Muscle of leg (tissue), 16 donors: ENCODE results near the gene ADGRA1. TPM values are rescaled to one million over a fixed set of nuclear protein-coding genes. Genes with fewer than 3 reads are reported as not detected.

Experiments
- DNase-seq: peaks from one replicate; pipeline ENCODE4 v3.0.0; 2013
- H3K27ac ChIP-seq: one replicate; pipeline ENCODE4 v1.5.1; 2013; ENCODE audit warnings: mild to moderate bottlenecking, low read length, control low read depth
- H3K27me3 ChIP-seq: one replicate; pipeline ENCODE4 v1.6.1; 2013; ENCODE audit warnings: low read length; ENCODE audit not compliant: control insufficient read depth, insufficient read depth
- H3K36me3 ChIP-seq: one replicate; pipeline ENCODE4 v1.6.1; 2013; ENCODE audit warnings: low read length; ENCODE audit not compliant: control insufficient read depth, insufficient read depth
- H3K4me1 ChIP-seq: one replicate; pipeline ENCODE4 v1.6.1; 2013; ENCODE audit warnings: low read length; ENCODE audit not compliant: control insufficient read depth, insufficient read depth
- H3K4me3 ChIP-seq: one replicate; pipeline ENCODE4 v1.5.1; 2013; ENCODE audit warnings: low read length, control low read depth
- H3K9me3 ChIP-seq: replicated peaks from 2 replicates; pipeline ENCODE4 v1.6.1; 2013; ENCODE audit warnings: low read depth, low read length; ENCODE audit not compliant: control insufficient read depth
- WGBS: methylation state at CpG from one replicate; pipeline ENCODE4 v1.1.5; 2013; ENCODE audit warnings: missing lambda C conversion rate; ENCODE audit not compliant: insufficient coverage; 5-methylcytosine and 5-hydroxymethylcytosine counted together
- long read RNA-seq, 11 donors: transcript quantifications; one replicate each; lab custom pipeline, GENCODE V29; 2026
- polyA plus RNA-seq, 8 donors: library from polyadenylated mRNA; unstranded; fragments of 120-200 nt; gene quantifications; one replicate each; pipeline versions ENCODE4 v1.2.1 to v1.2.3, GENCODE V29; 2013; ENCODE audit warnings: inconsistent platforms in 1 of 8, low replicate concordance in 1 of 8; ENCODE audit not compliant: insufficient read length in 8 of 8, insufficient read depth in 1 of 8
- total RNA-seq: library from RNA; stranded (reverse); fragments of 120-200 nt; gene quantifications from one replicate; pipeline ENCODE4 v1.2.4, GENCODE V29; 2013

The ADGRA1 gene, protein sequence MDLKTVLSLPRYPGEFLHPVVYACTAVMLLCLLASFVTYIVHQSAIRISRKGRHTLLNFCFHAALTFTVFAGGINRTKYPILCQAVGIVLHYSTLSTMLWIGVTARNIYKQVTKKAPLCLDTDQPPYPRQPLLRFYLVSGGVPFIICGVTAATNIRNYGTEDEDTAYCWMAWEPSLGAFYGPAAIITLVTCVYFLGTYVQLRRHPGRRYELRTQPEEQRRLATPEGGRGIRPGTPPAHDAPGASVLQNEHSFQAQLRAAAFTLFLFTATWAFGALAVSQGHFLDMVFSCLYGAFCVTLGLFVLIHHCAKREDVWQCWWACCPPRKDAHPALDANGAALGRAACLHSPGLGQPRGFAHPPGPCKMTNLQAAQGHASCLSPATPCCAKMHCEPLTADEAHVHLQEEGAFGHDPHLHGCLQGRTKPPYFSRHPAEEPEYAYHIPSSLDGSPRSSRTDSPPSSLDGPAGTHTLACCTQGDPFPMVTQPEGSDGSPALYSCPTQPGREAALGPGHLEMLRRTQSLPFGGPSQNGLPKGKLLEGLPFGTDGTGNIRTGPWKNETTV
- total RNA-seq (0.80 TPM), polyA plus RNA-seq (1 to 10 TPM; 2.6 to 3.5 (median 3.1) TPM)
- long read RNA-seq, donor 1: 0 reads
- long read RNA-seq, donor 2: 0 reads
- long read RNA-seq, donor 3: 0 reads
- long read RNA-seq, donor 4, full-length matches to known transcripts: 1 of 1 reads
- long read RNA-seq, donor 4, partial matches to known transcripts: 0 of 1 reads
- long read RNA-seq, donor 4, other reads (novel, unspliced or antisense): 0 of 1 reads
- long read RNA-seq, donor 5, full-length matches to known transcripts: 1 of 1 reads
- long read RNA-seq, donor 5, partial matches to known transcripts: 0 of 1 reads
- long read RNA-seq, donor 5, other reads (novel, unspliced or antisense): 0 of 1 reads
- long read RNA-seq, donor 6: 0 reads
- long read RNA-seq, donor 7: 0 reads
- long read RNA-seq, donor 8: 0 reads
- long read RNA-seq, donor 9: 0 reads
- long read RNA-seq, donor 10: 0 reads
- long read RNA-seq, donor 11: 0 reads

DNA sequence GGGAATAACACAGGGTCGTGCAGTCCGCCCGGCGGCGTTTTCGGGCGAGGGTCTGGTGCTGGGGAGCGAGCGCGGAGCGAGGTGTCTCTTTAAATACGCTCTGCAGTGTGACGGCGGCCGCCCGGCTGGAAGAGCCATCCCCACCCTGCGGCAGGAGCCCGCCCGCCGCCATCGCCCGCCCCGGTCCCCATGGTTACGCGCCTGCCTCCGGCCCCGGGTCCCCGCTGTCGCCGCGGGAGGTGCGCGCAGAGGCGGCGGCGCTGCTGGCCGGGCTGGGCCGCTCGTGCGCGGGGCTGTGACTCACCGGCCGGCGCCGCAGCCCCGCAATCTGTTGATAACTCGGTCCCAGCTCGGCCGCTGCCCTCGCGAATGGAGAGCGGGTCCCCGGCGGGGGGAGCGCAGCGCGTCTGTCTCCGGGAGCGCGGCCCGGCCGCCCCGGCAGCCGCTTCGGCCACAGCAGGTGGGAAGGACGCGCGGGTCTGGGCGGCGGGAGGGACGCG lies at the start of gene ADGRA1:
Gene ADGRA1, plus strand, starts transcription at position 246 of the 500 bp plus-strand sequence. CDS start 986 bp downstream, outside the sequence.
- H3K36me3 ChIP-seq: no peaks in the 10 kb centered on the region
- H3K4me3 ChIP-seq: peak within 1 kb of the TSS; percentile 19
- H3K27ac ChIP-seq: no peak within 1 kb of the TSS
- H3K9me3 ChIP-seq: no peaks in the 10 kb centered on the region
- peaks cover 36% of the 10 kb centered on the region for H3K4me1 ChIP-seq
- peaks cover 80% of the 10 kb centered on the region for H3K27me3 ChIP-seq
- DNase-seq: peak; percentile 36
- WGBS: under 1% methylated on average over 72 of the region's 72 CpGs

DNA sequence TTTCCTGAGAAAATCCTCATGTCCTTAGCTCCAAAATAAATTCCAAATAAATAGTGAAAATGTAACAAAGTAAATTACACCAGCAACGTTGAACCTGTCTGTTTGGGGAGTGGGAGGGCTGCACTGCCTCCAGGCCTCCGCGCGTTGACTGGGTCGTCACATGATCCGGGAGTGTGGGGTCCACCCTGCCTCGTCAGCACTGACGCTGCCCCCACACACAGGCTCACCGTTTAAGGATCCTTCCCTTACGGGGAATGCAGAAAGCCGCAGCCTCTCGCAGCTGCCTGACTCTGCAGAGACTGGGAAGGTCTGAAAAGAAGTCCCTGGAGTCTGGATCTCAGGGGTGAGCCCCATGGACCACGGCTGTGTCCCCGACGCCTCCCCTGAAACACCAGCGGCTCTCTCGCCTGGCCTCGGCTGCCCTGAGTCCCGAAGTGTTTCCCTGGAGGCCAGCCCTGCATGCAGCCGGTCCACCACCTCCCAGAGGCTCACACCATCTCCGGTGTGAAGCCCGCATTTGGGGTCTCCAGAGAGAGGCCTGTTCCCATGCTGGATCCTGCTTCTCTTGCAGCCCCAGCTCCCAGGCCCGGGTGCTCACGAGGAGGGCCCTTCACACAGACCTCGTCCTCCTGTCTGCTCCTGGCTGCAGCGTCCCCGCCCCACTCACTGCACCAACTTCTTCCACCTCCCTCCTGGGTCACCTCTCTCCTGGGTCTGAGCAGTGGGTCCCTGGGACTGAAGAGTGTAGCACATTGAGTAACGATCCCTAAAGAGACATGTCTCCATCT lies 49.5 kb upstream of the ADGRA1 start:
- no peak overlapping the region for H3K4me3 ChIP-seq
- H3K4me1 ChIP-seq: no peaks in the 10 kb centered on the region
- WGBS: 58% methylated on average over 23 of the region's 28 CpGs
- no peaks in the 10 kb centered on the region for H3K9me3 ChIP-seq
- DNase-seq: no peak
- peaks cover 61% of the 10 kb centered on the region for H3K27me3 ChIP-seq
- H3K36me3 ChIP-seq: no peaks in the 10 kb centered on the region
- H3K27ac ChIP-seq: no peak overlapping the region

DNA sequence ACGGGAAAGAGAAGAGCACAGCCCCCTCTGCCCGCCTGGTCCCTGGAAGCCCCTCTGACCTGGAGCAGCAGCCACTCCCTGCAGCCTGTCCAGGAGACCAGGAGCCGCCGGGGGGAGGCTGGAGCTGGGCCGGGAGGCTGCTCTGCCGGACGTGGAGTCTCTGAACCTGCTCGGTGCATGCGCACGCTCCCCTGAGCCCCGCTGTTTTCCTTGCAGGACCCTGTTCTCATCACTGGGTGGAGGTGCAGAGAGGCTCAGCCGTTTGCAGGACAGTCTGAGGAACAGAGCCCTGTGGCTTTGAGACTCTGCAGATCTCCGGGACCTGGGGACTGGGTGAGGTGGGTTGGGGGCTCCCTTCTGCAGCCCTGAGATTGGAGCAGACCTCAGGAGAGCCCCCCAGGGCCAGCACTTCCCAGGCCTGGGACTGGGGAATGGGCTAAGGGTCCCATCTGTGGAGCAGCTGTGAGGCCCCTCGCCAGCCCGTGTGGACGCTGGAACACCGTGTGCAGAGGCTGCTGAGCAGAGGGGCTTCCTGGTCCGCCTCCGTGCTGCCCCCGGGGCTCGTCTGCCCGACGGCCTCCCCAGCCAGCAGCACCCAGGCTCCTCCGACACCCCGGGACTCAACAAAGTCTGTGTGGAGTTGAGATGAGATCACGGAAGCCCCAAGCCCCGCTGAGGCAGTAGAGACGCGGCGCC lies 48.5 kb upstream of the ADGRA1 start:
- Histone ChIP-seq H3K9me3 (no peaks in the 10 kb centered on the region), H3K4me1 (peaks cover 9% of the 10 kb centered on the region), H3K27me3 (peaks cover 62% of the 10 kb centered on the region), H3K4me3 (no peak overlapping the region), H3K27ac (no peak overlapping the region), H3K36me3 (no peaks in the 10 kb centered on the region)
- peak; percentile 40 for DNase-seq
- WGBS: 39% methylated on average over 25 of the region's 30 CpGs

DNA sequence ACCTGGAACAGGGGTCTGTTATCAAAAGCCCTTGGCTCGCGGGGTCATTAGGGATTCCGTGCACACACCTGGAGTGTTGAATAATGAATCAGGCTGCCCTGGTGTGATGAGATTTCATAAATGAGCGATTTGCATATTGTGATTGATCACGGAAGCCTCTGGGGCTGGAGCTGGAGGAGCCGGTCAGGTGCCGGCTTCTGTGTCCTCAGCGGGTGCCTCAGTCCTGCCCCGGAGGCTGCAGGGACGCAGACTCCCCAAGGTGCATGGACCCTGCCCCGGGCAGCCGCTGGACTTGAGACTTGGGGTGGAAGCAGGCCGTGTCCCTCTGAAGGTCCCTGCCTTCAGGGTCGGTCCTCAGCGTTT lies 47.9 kb upstream of the ADGRA1 start:
- H3K9me3 ChIP-seq: no peaks in the 10 kb centered on the region
- H3K27me3 ChIP-seq: peaks cover 59% of the 10 kb centered on the region
- DNase-seq: no peak
- peaks cover 14% of the 10 kb centered on the region for H3K4me1 ChIP-seq
- no peak overlapping the region for H3K4me3 ChIP-seq
- 74% methylated on average over 15 of the region's 15 CpGs for WGBS
- no peaks in the 10 kb centered on the region for H3K36me3 ChIP-seq
- no peak overlapping the region for H3K27ac ChIP-seq

DNA sequence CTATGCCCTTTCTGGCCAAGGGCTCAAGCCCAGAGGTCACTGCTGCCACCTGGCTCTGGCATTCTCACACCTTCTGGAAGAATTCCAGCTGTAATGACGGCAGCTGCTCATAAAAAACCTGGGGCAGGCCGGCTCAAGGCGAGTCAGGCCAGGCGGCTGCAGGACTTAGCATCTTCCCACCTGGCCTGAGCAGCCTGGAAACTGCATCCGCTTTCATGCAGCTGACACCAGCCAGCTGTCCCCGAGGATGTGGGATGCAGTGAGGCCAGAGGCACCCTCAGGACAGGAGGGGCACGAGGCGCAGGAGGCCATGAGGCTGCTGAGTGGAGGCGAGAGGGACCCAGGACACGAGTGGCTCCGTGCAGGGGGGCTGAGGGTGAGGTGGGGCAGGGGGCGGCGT lies 47.5 kb upstream of the ADGRA1 start:
- no peaks in the 10 kb centered on the region for H3K36me3 ChIP-seq
- no peak for DNase-seq
- WGBS: 43% methylated on average over 5 of the region's 13 CpGs
- H3K27me3 ChIP-seq: peaks cover 59% of the 10 kb centered on the region
- no peak overlapping the region for H3K4me3 ChIP-seq
- H3K27ac ChIP-seq: no peak overlapping the region
- H3K9me3 ChIP-seq: no peaks in the 10 kb centered on the region
- H3K4me1 ChIP-seq: peaks cover 18% of the 10 kb centered on the region

DNA sequence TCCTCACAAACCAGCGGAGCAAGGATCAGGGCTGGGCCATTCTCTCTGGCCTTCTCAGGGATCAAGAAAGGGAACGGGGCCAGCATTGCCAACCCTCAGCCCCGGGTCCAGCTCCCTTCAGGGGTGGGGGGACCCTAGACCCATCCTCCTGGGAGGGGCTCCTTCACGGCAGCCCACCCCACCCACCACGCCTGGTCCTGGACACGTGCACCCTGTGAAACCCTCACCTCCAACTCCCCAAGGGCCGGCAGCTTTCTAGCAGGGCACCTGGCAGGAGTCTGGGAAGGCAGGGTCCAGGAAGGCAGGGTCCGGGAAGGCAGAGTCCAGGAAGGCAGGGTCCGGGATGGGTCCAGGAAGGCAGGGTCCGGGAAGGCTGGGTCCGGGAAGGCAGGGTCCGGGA lies 46.6 kb upstream of the ADGRA1 start:
- no peak overlapping the region for H3K4me3 ChIP-seq
- H3K4me1 ChIP-seq: peaks cover 19% of the 10 kb centered on the region
- no peaks in the 10 kb centered on the region for H3K36me3 ChIP-seq
- no peaks in the 10 kb centered on the region for H3K9me3 ChIP-seq
- peaks cover 54% of the 10 kb centered on the region for H3K27me3 ChIP-seq
- no peak overlapping the region for H3K27ac ChIP-seq
- no peak for DNase-seq
- WGBS: 73% methylated on average over 5 of the region's 12 CpGs

DNA sequence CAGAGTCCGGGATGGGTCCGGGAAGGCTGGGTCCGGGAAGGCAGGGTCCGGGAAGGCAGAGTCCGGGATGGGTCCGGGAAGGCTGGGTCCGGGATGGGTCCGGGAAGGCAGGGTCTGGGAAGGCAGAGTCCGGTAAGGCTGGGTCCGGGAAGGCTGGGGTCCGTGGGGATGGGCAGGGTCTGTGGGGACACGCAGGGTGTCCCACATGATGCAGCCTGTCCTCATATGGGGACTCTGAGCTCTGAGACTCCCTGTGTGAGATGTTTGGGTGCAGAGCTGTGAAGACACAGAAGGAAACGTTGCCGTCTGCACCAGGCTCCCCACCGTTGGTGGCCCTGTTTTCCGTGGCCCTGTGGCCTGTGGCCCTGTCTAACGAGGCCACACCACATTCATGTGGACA lies 45.7 kb upstream of the ADGRA1 start:
- no peaks in the 10 kb centered on the region for H3K36me3 ChIP-seq
- peaks cover 19% of the 10 kb centered on the region for H3K4me1 ChIP-seq
- peaks cover 54% of the 10 kb centered on the region for H3K27me3 ChIP-seq
- H3K4me3 ChIP-seq: no peak overlapping the region
- DNase-seq: no peak
- H3K9me3 ChIP-seq: no peaks in the 10 kb centered on the region
- 80% methylated on average over 12 of the region's 17 CpGs for WGBS
- no peak overlapping the region for H3K27ac ChIP-seq

DNA sequence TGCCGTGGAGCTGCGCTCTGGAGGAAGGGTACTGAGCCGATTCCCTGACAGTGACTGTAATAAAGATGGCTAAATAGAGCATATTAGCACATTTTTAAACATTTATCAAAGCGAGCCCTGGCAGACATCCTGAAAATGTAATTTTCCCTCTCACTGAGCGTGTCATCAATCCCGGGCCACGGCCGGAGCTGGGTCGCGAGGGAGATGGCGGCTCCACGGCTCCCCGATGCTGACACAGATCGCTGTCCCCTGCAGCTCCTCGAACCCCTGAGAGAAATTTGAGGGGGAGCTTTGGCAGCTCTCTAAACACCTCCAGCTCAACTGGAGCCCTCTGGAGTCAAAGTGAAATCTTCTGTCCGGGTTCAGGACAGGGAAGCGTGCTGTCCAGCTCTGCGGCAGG lies 44.9 kb upstream of the ADGRA1 start:
- Histone ChIP-seq H3K4me3 (no peak overlapping the region), H3K4me1 (peaks cover 19% of the 10 kb centered on the region), H3K9me3 (no peaks in the 10 kb centered on the region), H3K27ac (no peak overlapping the region), H3K36me3 (no peaks in the 10 kb centered on the region), H3K27me3 (peaks cover 54% of the 10 kb centered on the region)
- DNase-seq: no peak
- WGBS: 53% methylated on average over 9 of the region's 18 CpGs

DNA sequence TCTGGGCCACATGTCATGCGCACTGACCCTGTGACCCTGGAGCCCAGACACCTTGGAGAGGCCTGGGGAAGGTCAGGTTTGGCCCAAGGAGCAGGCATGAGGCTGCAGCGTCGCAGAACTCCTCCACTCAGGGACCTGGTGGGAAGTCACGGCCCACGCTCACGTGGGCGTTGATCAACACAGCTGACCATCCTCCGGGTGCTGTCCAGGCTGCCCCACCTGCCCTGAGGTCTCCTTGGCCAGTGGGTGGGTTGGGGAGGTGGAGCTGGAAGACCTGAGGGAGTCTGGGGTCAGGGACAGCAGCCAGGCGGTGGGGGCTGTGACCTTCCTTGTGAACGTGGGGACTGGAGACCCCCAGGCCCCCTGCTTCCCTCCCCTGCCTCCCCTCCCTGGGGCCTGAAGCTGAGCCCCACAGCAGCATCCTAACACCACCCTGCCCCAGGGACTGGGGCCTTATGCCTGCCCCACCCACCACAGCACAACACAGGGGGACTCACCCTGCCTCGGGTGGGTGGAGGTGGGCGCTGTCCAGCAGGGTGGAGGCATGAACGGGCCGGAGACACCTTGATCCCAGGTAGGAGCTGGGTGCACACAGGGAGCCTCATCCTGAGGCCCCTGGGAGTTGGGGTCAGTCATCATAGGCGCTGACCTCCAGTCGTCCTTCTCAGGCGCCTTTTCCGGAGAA lies 44.0 kb upstream of the ADGRA1 start:
- Histone ChIP-seq H3K4me1 (peaks cover 19% of the 10 kb centered on the region), H3K27ac (peak overlapping the region; percentile 75), H3K4me3 (no peak overlapping the region), H3K9me3 (no peaks in the 10 kb centered on the region), H3K27me3 (peaks cover 51% of the 10 kb centered on the region), H3K36me3 (no peaks in the 10 kb centered on the region)
- DNase-seq: no peak
- WGBS: 49% methylated on average over 8 of the region's 18 CpGs
